ENCODE results near the gene ZSCAN16. TPM values are rescaled to one million over a fixed set of nuclear protein-coding genes. Genes with fewer than 3 reads are reported as not detected.

The ZSCAN16 gene
- total and polyA plus RNA-seq, 10 of the 15 experiments (the other 5 are each of a cell fraction or from before 2014, with no cell fraction given): 4.6 to 13.8 (median 10.3) TPM

GRCh38 chr6:28124350-28124970 is at the start of gene ZSCAN16 (continued):
- TF ChIP-seq, protein P1, sequence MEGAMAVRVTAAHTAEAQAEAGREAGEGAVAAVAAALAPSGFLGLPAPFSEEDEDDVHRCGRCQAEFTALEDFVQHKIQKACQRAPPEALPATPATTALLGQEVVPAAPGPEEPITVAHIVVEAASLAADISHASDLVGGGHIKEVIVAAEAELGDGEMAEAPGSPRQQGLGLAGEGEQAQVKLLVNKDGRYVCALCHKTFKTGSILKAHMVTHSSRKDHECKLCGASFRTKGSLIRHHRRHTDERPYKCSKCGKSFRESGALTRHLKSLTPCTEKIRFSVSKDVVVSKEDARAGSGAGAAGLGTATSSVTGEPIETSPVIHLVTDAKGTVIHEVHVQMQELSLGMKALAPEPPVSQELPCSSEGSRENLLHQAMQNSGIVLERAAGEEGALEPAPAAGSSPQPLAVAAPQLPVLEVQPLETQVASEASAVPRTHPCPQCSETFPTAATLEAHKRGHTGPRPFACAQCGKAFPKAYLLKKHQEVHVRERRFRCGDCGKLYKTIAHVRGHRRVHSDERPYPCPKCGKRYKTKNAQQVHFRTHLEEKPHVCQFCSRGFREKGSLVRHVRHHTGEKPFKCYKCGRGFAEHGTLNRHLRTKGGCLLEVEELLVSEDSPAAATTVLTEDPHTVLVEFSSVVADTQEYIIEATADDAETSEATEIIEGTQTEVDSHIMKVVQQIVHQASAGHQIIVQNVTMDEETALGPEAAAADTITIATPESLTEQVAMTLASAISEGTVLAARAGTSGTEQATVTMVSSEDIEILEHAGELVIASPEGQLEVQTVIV (IDR thresholded peaks at IDR 0.05; ENCODE audit: borderline replicate concordance, partially characterized antibody): peak; percentile 13
- no peak for TF ChIP-seq TCF7 (IDR thresholded peaks at IDR 0.05; ENCODE audit: borderline replicate concordance)
- no peak for TF ChIP-seq RAD51 (IDR thresholded peaks at IDR 0.05)
- peak; percentile 15 to 23; a peak in 1 of 4 replicates for TF ChIP-seq BHLHE40 (IDR thresholded peaks at IDR 0.05; ENCODE audit: borderline replicate concordance in 1 of 2, low read depth in 2 of 2, low read length in 1 of 2)
- TF ChIP-seq, protein P2, sequence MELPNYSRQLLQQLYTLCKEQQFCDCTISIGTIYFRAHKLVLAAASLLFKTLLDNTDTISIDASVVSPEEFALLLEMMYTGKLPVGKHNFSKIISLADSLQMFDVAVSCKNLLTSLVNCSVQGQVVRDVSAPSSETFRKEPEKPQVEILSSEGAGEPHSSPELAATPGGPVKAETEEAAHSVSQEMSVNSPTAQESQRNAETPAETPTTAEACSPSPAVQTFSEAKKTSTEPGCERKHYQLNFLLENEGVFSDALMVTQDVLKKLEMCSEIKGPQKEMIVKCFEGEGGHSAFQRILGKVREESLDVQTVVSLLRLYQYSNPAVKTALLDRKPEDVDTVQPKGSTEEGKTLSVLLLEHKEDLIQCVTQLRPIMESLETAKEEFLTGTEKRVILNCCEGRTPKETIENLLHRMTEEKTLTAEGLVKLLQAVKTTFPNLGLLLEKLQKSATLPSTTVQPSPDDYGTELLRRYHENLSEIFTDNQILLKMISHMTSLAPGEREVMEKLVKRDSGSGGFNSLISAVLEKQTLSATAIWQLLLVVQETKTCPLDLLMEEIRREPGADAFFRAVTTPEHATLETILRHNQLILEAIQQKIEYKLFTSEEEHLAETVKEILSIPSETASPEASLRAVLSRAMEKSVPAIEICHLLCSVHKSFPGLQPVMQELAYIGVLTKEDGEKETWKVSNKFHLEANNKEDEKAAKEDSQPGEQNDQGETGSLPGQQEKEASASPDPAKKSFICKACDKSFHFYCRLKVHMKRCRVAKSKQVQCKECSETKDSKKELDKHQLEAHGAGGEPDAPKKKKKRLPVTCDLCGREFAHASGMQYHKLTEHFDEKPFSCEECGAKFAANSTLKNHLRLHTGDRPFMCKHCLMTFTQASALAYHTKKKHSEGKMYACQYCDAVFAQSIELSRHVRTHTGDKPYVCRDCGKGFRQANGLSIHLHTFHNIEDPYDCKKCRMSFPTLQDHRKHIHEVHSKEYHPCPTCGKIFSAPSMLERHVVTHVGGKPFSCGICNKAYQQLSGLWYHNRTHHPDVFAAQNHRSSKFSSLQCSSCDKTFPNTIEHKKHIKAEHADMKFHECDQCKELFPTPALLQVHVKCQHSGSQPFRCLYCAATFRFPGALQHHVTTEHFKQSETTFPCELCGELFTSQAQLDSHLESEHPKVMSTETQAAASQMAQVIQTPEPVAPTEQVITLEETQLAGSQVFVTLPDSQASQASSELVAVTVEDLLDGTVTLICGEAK (IDR thresholded peaks at IDR 0.05; ENCODE audit: borderline replicate concordance): peak; percentile 90
- 0 out of 2 replicates have a peak, but pooled peaks have one; percentile 80 for TF ChIP-seq NKRF (conservative IDR thresholded peaks at IDR 0.05)
- no peak for TF ChIP-seq HDAC2 (IDR thresholded peaks at IDR 0.05)
- TF ChIP-seq PBX3 (IDR thresholded peaks at IDR 0.05; ENCODE audit: insufficient replicate concordance, low read depth, low read length): no peak
- TF ChIP-seq BMI1 (IDR thresholded peaks at IDR 0.05; ENCODE audit: borderline replicate concordance): no peak
- TF ChIP-seq ELK1 (IDR thresholded peaks at IDR 0.05; ENCODE audit: low read depth, low read length): peak; percentile 90
- TF ChIP-seq MYB (IDR thresholded peaks at IDR 0.05; ENCODE audit: borderline replicate concordance, low read depth, low read length): no peak
- TF ChIP-seq CHD2 (IDR thresholded peaks at IDR 0.05; ENCODE audit: borderline replicate concordance, low read depth, low read length): no peak
- no peak for TF ChIP-seq IRF5 (IDR thresholded peaks at IDR 0.05; ENCODE audit: borderline replicate concordance)
- no peak for TF ChIP-seq SMAD1 (IDR thresholded peaks at IDR 0.05; ENCODE audit: low read depth, partially characterized antibody)
- TF ChIP-seq SUPT20H (IDR thresholded peaks at IDR 0.05; ENCODE audit: borderline replicate concordance, control insufficient read depth, low read depth, low read length): no peak

Measured in GM12878 (cell line).